Smooth muscle cell (in vitro differentiated cells): ENCODE measurements around the gene DDR2. TPM values are rescaled to one million over a fixed set of nuclear protein-coding genes. Genes with fewer than 3 reads are reported as not detected.

Source experiments
- DNase-seq: peaks from one replicate; lab custom pipeline; 2025; ENCODE audit not compliant: unreplicated experiment; lab: John Stamatoyannopoulos, UW
- H2AFZ ChIP-seq: fragments of 200-600 bp; sonication (generic); 2 replicates; pipeline ENCODE4 v1.6.0; 2016; ENCODE audit warnings: antibody characterized with exemption, low read depth, mild to moderate bottlenecking
- H3F3A ChIP-seq: fragments of 200-600 bp; sonication (generic); 2 replicates; pipeline ENCODE4 v1.6.0; 2017; ENCODE audit warnings: antibody characterized with exemption, low read depth
- H3K27ac ChIP-seq: fragments of 200-600 bp; sonication (generic); 2 replicates; pipeline ENCODE4 v1.5.1; 2016; ENCODE audit warnings: low read depth, mild to moderate bottlenecking
- H3K27me3 ChIP-seq: fragments of 200-600 bp; sonication (generic); 2 replicates; pipeline ENCODE4 v1.6.1; 2016; ENCODE audit warnings: low read depth, mild to moderate bottlenecking
- H3K36me3 ChIP-seq: fragments of 200-600 bp; sonication (generic); 2 replicates; pipeline ENCODE4 v1.5.1; 2016; ENCODE audit warnings: low read depth
- H3K4me1 ChIP-seq: fragments of 200-600 bp; sonication (generic); 2 replicates; pipeline ENCODE4 v1.5.1; 2016; ENCODE audit warnings: low read depth
- H3K4me2 ChIP-seq: fragments of 200-600 bp; sonication (generic); 2 replicates; pipeline ENCODE4 v1.6.0; 2016; ENCODE audit warnings: mild to moderate bottlenecking
- H3K4me3 ChIP-seq: fragments of 200-600 bp; sonication (generic); 2 replicates; pipeline ENCODE4 v1.5.1; 2016; ENCODE audit warnings: mild to moderate bottlenecking
- H3K79me2 ChIP-seq: fragments of 200-600 bp; sonication (generic); 2 replicates; pipeline ENCODE4 v1.6.0; 2016; ENCODE audit warnings: low read depth, mild to moderate bottlenecking
- H3K9ac ChIP-seq: fragments of 200-600 bp; sonication (generic); 2 replicates; pipeline ENCODE4 v1.6.0; 2016; ENCODE audit warnings: low read depth
- H3K9me3 ChIP-seq: fragments of 200-600 bp; sonication (generic); replicated peaks from 2 replicates; pipeline ENCODE4 v1.5.1; 2016; ENCODE audit warnings: low read depth
- H4K20me1 ChIP-seq: fragments of 200-600 bp; sonication (generic); 2 replicates; pipeline ENCODE4 v1.6.0; 2016; ENCODE audit warnings: low read depth
- WGBS: methylation state at CpG from one replicate; pipeline ENCODE4 v1.1.7; 2016; ENCODE audit warnings: low lambda C conversion rate; 5-methylcytosine and 5-hydroxymethylcytosine counted together
- polyA plus RNA-seq: library from polyadenylated mRNA; unstranded; fragments of >200 nt; fragmentation: Nextera tagmentation; extraction: Ambion mirVana; gene quantifications from 2 replicates; pipeline ENCODE4 v1.2.1, GENCODE V29; 2016
- total RNA-seq: library from RNA; depleted of rRNA; stranded (reverse); fragments of >200 nt; gene quantifications from 2 replicates; pipeline ENCODE4 v1.2.3, GENCODE V29; 2014
- TF ChIP-seq, protein P1 (sequence below): fragments of 200-600 bp; sonication (generic); IDR thresholded peaks from 2 replicates; pipeline ENCODE4 v1.5.1; 2017; ENCODE audit warnings: borderline replicate concordance, mild to moderate bottlenecking, antibody characterized with exemption; ENCODE audit not compliant: insufficient read depth, poor library complexity, severe bottlenecking

DDR2 gene
- total and polyA plus RNA-seq, 2 experiments from 2014 or later, result 13.3 to 24.5 TPM

- 85% methylated on average over 8 of the region's 8 CpGs for WGBS
- TF ChIP-seq, protein P1, sequence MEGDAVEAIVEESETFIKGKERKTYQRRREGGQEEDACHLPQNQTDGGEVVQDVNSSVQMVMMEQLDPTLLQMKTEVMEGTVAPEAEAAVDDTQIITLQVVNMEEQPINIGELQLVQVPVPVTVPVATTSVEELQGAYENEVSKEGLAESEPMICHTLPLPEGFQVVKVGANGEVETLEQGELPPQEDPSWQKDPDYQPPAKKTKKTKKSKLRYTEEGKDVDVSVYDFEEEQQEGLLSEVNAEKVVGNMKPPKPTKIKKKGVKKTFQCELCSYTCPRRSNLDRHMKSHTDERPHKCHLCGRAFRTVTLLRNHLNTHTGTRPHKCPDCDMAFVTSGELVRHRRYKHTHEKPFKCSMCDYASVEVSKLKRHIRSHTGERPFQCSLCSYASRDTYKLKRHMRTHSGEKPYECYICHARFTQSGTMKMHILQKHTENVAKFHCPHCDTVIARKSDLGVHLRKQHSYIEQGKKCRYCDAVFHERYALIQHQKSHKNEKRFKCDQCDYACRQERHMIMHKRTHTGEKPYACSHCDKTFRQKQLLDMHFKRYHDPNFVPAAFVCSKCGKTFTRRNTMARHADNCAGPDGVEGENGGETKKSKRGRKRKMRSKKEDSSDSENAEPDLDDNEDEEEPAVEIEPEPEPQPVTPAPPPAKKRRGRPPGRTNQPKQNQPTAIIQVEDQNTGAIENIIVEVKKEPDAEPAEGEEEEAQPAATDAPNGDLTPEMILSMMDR, result no peak
- Histone ChIP-seq H3K4me2 (no peak overlapping the region), H2AFZ (no peak overlapping the region), H3K27ac (no peak overlapping the region), H3K9ac (no peak overlapping the region), H3K4me1 (no peaks in the 10 kb centered on the region), H3K9me3 (peaks cover 14% of the 10 kb centered on the region), H3K36me3 (peaks cover 14% of the 10 kb centered on the region), H3F3A (no peaks in the 10 kb centered on the region), H3K27me3 (no peaks in the 10 kb centered on the region), H3K4me3 (no peak overlapping the region), H3K79me2 (no peaks in the 10 kb centered on the region), H4K20me1 (no peaks in the 10 kb centered on the region)
- DNase-seq, result no peak
Measured at GRCh38 chr1:162612606-162613400, 19.5 kb upstream of the DDR2 start.

DNA sequence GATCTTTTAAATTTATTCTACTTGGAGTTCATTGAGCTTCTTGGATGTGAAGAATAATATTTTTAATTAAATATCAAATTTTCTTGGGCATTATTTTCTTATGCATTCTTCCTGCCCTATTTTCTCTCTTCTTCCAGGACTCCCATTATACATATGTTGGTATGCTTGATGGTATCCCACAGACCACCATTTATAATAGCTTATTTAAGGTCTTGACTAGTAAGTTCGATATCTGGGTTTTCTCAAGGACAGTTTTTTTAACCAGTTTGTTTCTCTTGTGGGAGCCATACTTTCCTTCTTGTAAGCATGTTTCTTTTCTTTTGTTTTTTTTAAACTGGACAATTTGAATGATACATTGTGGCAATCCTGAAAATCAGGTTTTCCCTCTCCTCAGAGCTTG, 15.4 kb upstream of the DDR2 start:
- H3K4me1 ChIP-seq, result no peaks in the 10 kb centered on the region
- H4K20me1 ChIP-seq, result no peaks in the 10 kb centered on the region
- no peak for DNase-seq
- no peaks in the 10 kb centered on the region for H3K27me3 ChIP-seq
- H3F3A ChIP-seq, result no peaks in the 10 kb centered on the region
- H3K4me2 ChIP-seq, result no peak overlapping the region
- H2AFZ ChIP-seq, result no peak overlapping the region
- H3K27ac ChIP-seq, result no peak overlapping the region
- no peaks in the 10 kb centered on the region for H3K79me2 ChIP-seq
- WGBS, result 92% methylated on average over 1 of the region's 1 CpG
- peaks cover 16% of the 10 kb centered on the region for H3K9me3 ChIP-seq
- H3K36me3 ChIP-seq, result peaks cover 14% of the 10 kb centered on the region
- TF ChIP-seq, protein P1, result no peak
- H3K4me3 ChIP-seq, result no peak overlapping the region
- no peak overlapping the region for H3K9ac ChIP-seq

- DNase-seq, result no peak
- Histone ChIP-seq H2AFZ (no peak overlapping the region), H3K4me1 (no peaks in the 10 kb centered on the region), H3K9me3 (peaks cover 16% of the 10 kb centered on the region), H3K27me3 (no peaks in the 10 kb centered on the region), H3K36me3 (peaks cover 14% of the 10 kb centered on the region), H4K20me1 (no peaks in the 10 kb centered on the region), H3F3A (no peaks in the 10 kb centered on the region), H3K4me2 (no peak overlapping the region), H3K79me2 (no peaks in the 10 kb centered on the region), H3K4me3 (no peak overlapping the region), H3K9ac (no peak overlapping the region), H3K27ac (no peak overlapping the region)
- TF ChIP-seq, protein P1, result no peak
- WGBS, result 93% methylated on average over 1 of the region's 1 CpG
Measured at GRCh38 chr1:162617513-162617912, 14.8 kb upstream of the DDR2 start.

- Histone ChIP-seq H3K79me2 (no peaks in the 10 kb centered on the region), H3F3A (no peaks in the 10 kb centered on the region), H3K27ac (no peak overlapping the region), H3K36me3 (peaks cover 14% of the 10 kb centered on the region), H3K27me3 (peaks cover 4% of the 10 kb centered on the region), H3K4me3 (no peak overlapping the region), H3K4me1 (no peaks in the 10 kb centered on the region), H4K20me1 (no peaks in the 10 kb centered on the region), H3K4me2 (no peak overlapping the region), H3K9me3 (peaks cover 16% of the 10 kb centered on the region), H3K9ac (no peak overlapping the region), H2AFZ (no peak overlapping the region)
- WGBS, result 93% methylated on average over 3 of the region's 3 CpGs
- no peak for DNase-seq
- TF ChIP-seq, protein P1, result no peak
Measured at GRCh38 chr1:162619076-162619475, 13.2 kb upstream of the DDR2 start.
